NCI-H510A (cell line): ENCODE data around the gene ZNF496.
A peak's percentile ranks its signal among the peaks of the same experiment; 100 is the strongest.
"Not testable (repeated sequence)": the region's sequence is repeated elsewhere in the genome, so short reads cannot be mapped to it uniquely, and the experiment has no call there.

Experiments
- DNase-seq: peaks from one replicate; lab custom pipeline; 2025; lab: John Stamatoyannopoulos, UW

The ZNF496 gene

GRCh38 chr1:247358920-247359319, 27.3 kb upstream of the ZNF496 start:
- no peak for DNase-seq

GRCh38 chr1:247357781-247358211, 26.1 kb upstream of the ZNF496 start:
- DNase-seq = no peak

- no peak for DNase-seq
Measured at GRCh38 chr1:247357052-247357780, 25.5 kb upstream of the ZNF496 start.

GRCh38 chr1:247355160-247355559, 23.5 kb upstream of the ZNF496 start:
- not testable (repeated sequence) for DNase-seq

DNA sequence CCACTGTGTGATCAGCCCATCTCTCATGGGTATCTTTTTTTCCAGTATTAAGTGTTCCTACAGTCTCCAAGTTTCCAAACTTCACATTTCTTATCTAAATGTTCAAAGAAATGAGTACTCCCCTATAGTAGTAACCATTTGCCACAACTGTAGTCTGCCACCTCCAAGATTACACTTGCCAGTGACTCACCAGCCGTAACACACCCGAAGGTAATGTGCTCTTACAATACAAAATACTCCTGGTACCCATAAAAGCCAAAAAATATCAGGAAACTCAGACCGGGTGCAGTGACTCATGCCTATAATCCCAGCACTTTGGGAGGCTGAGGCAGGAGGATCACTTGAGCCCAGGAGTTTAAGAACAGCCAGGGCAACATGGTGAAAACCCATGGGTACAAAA, 20.5 kb upstream of the ZNF496 start:
- no peak for DNase-seq

- no peak for DNase-seq
Measured at GRCh38 chr1:247350587-247350986, 18.9 kb upstream of the ZNF496 start.

- DNase-seq = no peak
Measured at GRCh38 chr1:247347477-247348222, 16.0 kb upstream of the ZNF496 start.

DNA sequence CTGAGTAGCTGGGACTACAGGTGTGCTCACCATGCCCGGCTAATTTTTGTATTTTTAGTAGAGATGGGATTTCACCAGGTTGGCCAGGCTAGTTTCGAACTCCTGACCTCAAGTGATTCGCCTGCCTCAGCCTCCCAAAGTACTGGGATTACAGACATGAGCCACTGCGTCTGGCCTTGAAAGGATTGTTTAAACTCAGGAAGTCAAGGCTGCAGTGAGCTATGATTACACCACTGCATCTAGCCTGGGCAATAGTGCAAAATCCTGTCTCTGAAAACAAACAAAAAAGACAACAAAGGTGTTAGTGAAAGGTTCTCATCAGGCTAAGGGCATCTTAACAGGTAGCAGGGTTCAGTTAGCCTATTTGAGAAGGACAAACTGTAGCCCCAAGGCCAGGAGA, 14.2 kb upstream of the ZNF496 start:
- DNase-seq = no peak

- DNase-seq = no peak
Measured at GRCh38 chr1:247343801-247344200, 12.1 kb upstream of the ZNF496 start.

DNA sequence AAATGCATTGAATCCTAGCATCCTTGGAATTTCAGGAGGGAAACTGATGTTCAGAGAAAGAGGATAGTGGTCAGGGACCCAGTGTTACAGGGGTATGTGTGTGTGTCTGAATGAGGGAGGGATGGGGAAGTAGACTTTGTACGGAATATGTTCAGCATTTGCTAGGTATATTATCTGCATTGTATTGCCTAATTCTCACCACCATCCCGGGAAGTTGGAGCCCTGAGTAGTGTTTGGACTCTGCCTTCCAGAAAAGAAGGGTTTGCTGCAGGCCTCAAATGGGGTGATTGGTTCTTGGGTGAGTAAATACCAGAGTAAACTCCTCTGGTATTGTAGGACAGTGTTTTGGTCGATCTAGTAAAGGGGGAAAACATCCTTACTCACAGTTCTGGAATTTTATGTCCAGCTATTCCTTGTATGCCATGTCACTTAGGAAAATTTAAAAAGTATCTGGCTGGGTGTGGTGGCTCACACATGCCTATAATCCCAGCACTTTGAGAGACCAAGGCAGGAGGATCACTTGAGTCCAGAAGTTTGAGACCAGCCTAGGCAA, 7.1 kb upstream of the ZNF496 start:
- DNase-seq = no peak

GRCh38 chr1:247337961-247338360, 6.3 kb upstream of the ZNF496 start:
- no peak for DNase-seq

- no peak for DNase-seq
Measured at GRCh38 chr1:247337250-247337746, 5.6 kb upstream of the ZNF496 start.

GRCh38 chr1:247336390-247336789, 4.7 kb upstream of the ZNF496 start:
- DNase-seq = peak; percentile 51

DNA sequence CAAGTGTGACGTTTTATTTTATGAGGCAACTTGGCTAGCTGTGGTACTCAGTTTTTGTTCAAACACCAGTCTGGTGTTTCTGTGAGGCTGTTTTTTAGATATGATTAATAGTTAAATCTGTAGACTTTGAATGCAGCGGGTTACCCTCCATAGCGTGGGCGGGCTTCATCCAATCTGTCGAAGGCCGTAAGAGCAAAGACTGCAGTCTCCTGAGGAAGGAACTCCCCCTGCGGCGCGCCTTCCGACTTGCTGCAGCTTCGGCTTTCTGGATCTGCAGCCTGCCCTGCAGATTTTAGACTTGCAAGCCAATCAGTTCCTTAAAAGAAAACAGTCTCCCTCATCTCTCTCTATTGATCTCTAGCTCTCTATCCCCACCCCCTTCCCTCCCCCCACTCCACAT, 4.2 kb upstream of the ZNF496 start:
- DNase-seq = no peak

- no peak for DNase-seq
Measured at GRCh38 chr1:247334378-247335133, 2.9 kb upstream of the ZNF496 start.

- DNase-seq = no peak
Measured at GRCh38 chr1:247332623-247333361, 1.1 kb upstream of the ZNF496 start.

- no peak for DNase-seq
Measured at GRCh38 chr1:247332215-247332622, 552 bp upstream of the ZNF496 start.

GRCh38 chr1:247331172-247331524, 519 bp downstream of the ZNF496 start:
- DNase-seq = no peak

GRCh38 chr1:247330548-247331171, 1.0 kb downstream of the ZNF496 start:
- DNase-seq = no peak

GRCh38 chr1:247329097-247329617, 2.5 kb downstream of the ZNF496 start:
- DNase-seq = no peak

DNA sequence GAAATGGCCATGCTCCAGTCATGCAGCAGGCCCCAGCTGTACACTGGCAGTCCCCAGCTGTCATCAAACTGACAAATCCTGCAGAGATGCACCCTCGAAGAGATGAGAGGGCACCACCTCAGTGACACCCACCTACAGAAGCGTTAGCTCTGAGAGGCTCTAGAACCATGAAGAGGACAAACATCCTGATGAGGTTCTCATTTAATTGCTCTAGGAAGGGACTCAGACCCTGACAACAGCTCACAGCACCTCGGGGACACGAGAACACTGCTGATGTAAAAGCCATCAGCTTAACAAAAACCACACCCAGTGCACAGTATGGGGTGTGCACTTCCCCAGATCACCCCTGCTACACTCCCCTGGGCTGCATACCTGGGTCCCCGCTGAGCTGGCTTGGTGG, 3.4 kb downstream of the ZNF496 start:
- DNase-seq = no peak
